T1000 (cell line): Measurements from ENCODE around the gene WWOX.
"Not testable (repeated sequence)": the region's sequence is repeated elsewhere in the genome, so short reads cannot be mapped to it uniquely, and the experiment has no call there.

Source experiments
- DNase-seq: peaks from one replicate; lab custom pipeline; 2025; ENCODE audit warnings: mixed read lengths; lab: John Stamatoyannopoulos, UW

The WWOX gene

GRCh38 chr16:78099271-78100111 is at the start of gene WWOX:
WWOX (plus strand) TSS chr16:78099654.
- peak; percentile 88 for DNase-seq

- no peak for DNase-seq
These were observed 48.6 kb upstream of the WWOX start for GRCh38 chr16:78050734-78051400.

- DNase-seq, result no peak
These were observed 41.5 kb upstream of the WWOX start for GRCh38 chr16:78057803-78058564.

GRCh38 chr16:78059806-78060205 is 39.6 kb upstream of the WWOX start:
- DNase-seq, result not testable (repeated sequence)

GRCh38 chr16:78060295-78060694 is 39.2 kb upstream of the WWOX start:
- no peak for DNase-seq

GRCh38 chr16:78060809-78061208 is 38.6 kb upstream of the WWOX start:
- DNase-seq, result no peak

GRCh38 chr16:78065319-78065718 is 34.1 kb upstream of the WWOX start:
- no peak for DNase-seq

GRCh38 chr16:78069913-78070312 is 29.5 kb upstream of the WWOX start:
- DNase-seq, result no peak

- DNase-seq, result no peak
These were observed 27.2 kb upstream of the WWOX start for GRCh38 chr16:78072275-78072674.

GRCh38 chr16:78075800-78076199 is 23.7 kb upstream of the WWOX start:
- DNase-seq, result no peak

- no peak for DNase-seq
These were observed 18.1 kb upstream of the WWOX start for GRCh38 chr16:78081341-78081740.

- no peak for DNase-seq
These were observed 8.0 kb upstream of the WWOX start for GRCh38 chr16:78091419-78091818.

GRCh38 chr16:78092758-78093157 is 6.7 kb upstream of the WWOX start:
- DNase-seq, result no peak

GRCh38 chr16:78094166-78094565 is 5.3 kb upstream of the WWOX start:
- DNase-seq, result no peak

- no peak for DNase-seq
These were observed 4.5 kb upstream of the WWOX start for GRCh38 chr16:78094998-78095397.

- no peak for DNase-seq
These were observed 3.1 kb upstream of the WWOX start for GRCh38 chr16:78096386-78096785.

GRCh38 chr16:78097548-78097947 is 1.9 kb upstream of the WWOX start:
- DNase-seq, result no peak

- no peak for DNase-seq
These were observed 1.4 kb upstream of the WWOX start for GRCh38 chr16:78098087-78098486.

- no peak for DNase-seq
These were observed 721 bp upstream of the WWOX start for GRCh38 chr16:78098595-78099270.

- DNase-seq, result no peak
These were observed 636 bp downstream of the WWOX start for GRCh38 chr16:78100112-78100467.

GRCh38 chr16:78102122-78102660 is 2.7 kb downstream of the WWOX start:
- DNase-seq, result no peak

- DNase-seq, result no peak
These were observed 3.4 kb downstream of the WWOX start for GRCh38 chr16:78102865-78103264.
